ENCODE measurements around the gene RAD54L2. TPM values are rescaled to one million over a fixed set of nuclear protein-coding genes. Genes with fewer than 3 reads are reported as not detected.
A peak's percentile ranks its signal among the peaks of the same experiment; 100 is the strongest.
"Not testable (repeated sequence)": the region's sequence is repeated elsewhere in the genome, so short reads cannot be mapped to it uniquely, and the experiment has no call there.

The RAD54L2 gene
- total and polyA plus RNA-seq, 4 donors: 16.5 to 19.3 (median 18.2) TPM

- H3K4me3 ChIP-seq (ENCODE audit: low read depth, low read length); H3K27me3 ChIP-seq (ENCODE audit: control insufficient read depth, insufficient read depth, low read length); H3K27ac ChIP-seq (ENCODE audit: low read depth, low read length); DNase-seq (ENCODE audit: low read depth in 4 of 6, low spot score in 6 of 6); H3K9me3 ChIP-seq (ENCODE audit: control insufficient read depth, insufficient read depth, low read length): not testable (repeated sequence)
- 98% methylated on average over 7 of the region's 11 CpGs for WGBS (ENCODE audit: insufficient coverage)
- peaks cover 10% of the 10 kb centered on the region for H3K4me1 ChIP-seq (ENCODE audit: control insufficient read depth, insufficient read depth, low read length)
- peaks cover 11% of the 10 kb centered on the region for H3K36me3 ChIP-seq (ENCODE audit: control insufficient read depth, insufficient read depth, low read length)
Measured at GRCh38 chr3:51542596-51542995, 4.1 kb downstream of the RAD54L2 start.

DNA sequence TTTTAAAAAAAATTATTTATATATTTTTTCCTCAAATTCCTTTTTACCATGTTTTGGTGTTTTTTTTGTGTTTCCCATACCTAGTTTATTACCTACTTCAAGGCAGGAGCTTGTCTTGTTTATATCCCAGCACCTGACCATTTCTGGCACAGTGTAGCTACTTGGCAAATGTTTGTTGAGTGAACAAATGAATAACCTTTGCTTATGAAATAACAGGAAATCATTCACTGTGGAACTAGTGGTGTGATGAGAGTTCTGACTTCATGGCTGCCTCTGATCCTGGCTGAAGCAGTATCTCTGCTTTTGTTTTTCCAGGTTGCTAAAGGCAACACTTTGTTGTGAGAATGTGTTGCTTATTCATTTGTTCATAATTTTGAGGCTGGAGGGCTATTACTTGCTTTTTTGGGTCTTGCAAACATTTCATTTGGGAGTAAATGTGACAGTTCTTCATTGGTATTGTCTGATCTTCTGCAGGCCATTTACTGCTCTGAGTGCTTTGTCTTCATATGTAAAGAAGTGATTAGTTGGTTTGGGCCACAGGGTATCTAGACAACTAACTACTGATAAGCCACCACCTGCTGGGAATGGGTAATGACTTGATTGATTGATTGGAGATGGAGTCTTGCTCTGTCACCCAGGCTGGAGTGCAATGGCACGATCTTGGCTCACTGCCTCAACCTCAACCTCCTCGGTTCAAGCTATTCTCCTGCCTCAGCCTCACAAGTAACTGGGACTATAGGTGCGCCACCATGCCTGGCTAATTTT lies 5.7 kb downstream of the RAD54L2 start:
- H3K36me3 ChIP-seq (ENCODE audit: control insufficient read depth, insufficient read depth, low read length): peaks cover 21% of the 10 kb centered on the region
- WGBS (ENCODE audit: insufficient coverage): 93% methylated on average over 2 of the region's 3 CpGs
- peaks cover 4% of the 10 kb centered on the region for H3K4me1 ChIP-seq (ENCODE audit: control insufficient read depth, insufficient read depth, low read length)
- H3K4me3 ChIP-seq (ENCODE audit: low read depth, low read length): no peak overlapping the region
- H3K9me3 ChIP-seq (ENCODE audit: control insufficient read depth, insufficient read depth, low read length): no peaks in the 10 kb centered on the region
- DNase-seq (ENCODE audit: low read depth in 4 of 6, low spot score in 6 of 6): no peak
- H3K27me3 ChIP-seq (ENCODE audit: control insufficient read depth, insufficient read depth, low read length): no peaks in the 10 kb centered on the region
- no peak overlapping the region for H3K27ac ChIP-seq (ENCODE audit: low read depth, low read length)

GRCh38 chr3:51547274-51547673 lies 8.8 kb downstream of the RAD54L2 start:
- H3K36me3 ChIP-seq (ENCODE audit: control insufficient read depth, insufficient read depth, low read length): peaks cover 41% of the 10 kb centered on the region
- WGBS (ENCODE audit: insufficient coverage): no CpG with 5 or more reads among the region's 6 CpGs
- H3K4me1 ChIP-seq (ENCODE audit: control insufficient read depth, insufficient read depth, low read length): no peaks in the 10 kb centered on the region
- no peak for DNase-seq (ENCODE audit: low read depth in 4 of 6, low spot score in 6 of 6)
- H3K9me3 ChIP-seq (ENCODE audit: control insufficient read depth, insufficient read depth, low read length): no peaks in the 10 kb centered on the region
- H3K27me3 ChIP-seq (ENCODE audit: control insufficient read depth, insufficient read depth, low read length): no peaks in the 10 kb centered on the region
- no peak overlapping the region for H3K4me3 ChIP-seq (ENCODE audit: low read depth, low read length)
- H3K27ac ChIP-seq (ENCODE audit: low read depth, low read length): no peak overlapping the region

GRCh38 chr3:51549311-51549710 lies 10.8 kb downstream of the RAD54L2 start:
- Histone ChIP-seq H3K27me3 (ENCODE audit: control insufficient read depth, insufficient read depth, low read length) (no peaks in the 10 kb centered on the region), H3K4me1 (ENCODE audit: control insufficient read depth, insufficient read depth, low read length) (no peaks in the 10 kb centered on the region), H3K9me3 (ENCODE audit: control insufficient read depth, insufficient read depth, low read length) (no peaks in the 10 kb centered on the region), H3K36me3 (ENCODE audit: control insufficient read depth, insufficient read depth, low read length) (peaks cover 45% of the 10 kb centered on the region), H3K27ac (ENCODE audit: low read depth, low read length) (no peak overlapping the region), H3K4me3 (ENCODE audit: low read depth, low read length) (no peak overlapping the region)
- WGBS (ENCODE audit: insufficient coverage): 100% methylated on average over 6 of the region's 10 CpGs
- no peak for DNase-seq (ENCODE audit: low read depth in 4 of 6, low spot score in 6 of 6)

GRCh38 chr3:51550080-51550819 lies 11.7 kb downstream of the RAD54L2 start:
- Histone ChIP-seq H3K27ac (ENCODE audit: low read depth, low read length) (no peak overlapping the region), H3K9me3 (ENCODE audit: control insufficient read depth, insufficient read depth, low read length) (no peaks in the 10 kb centered on the region), H3K4me3 (ENCODE audit: low read depth, low read length) (no peak overlapping the region), H3K27me3 (ENCODE audit: control insufficient read depth, insufficient read depth, low read length) (no peaks in the 10 kb centered on the region), H3K4me1 (ENCODE audit: control insufficient read depth, insufficient read depth, low read length) (no peaks in the 10 kb centered on the region), H3K36me3 (ENCODE audit: control insufficient read depth, insufficient read depth, low read length) (peaks cover 51% of the 10 kb centered on the region)
- 92% methylated on average over 5 of the region's 8 CpGs for WGBS (ENCODE audit: insufficient coverage)
- no peak for DNase-seq (ENCODE audit: low read depth in 4 of 6, low spot score in 6 of 6)

- Histone ChIP-seq H3K4me3 (ENCODE audit: low read depth, low read length) (no peak overlapping the region), H3K4me1 (ENCODE audit: control insufficient read depth, insufficient read depth, low read length) (no peaks in the 10 kb centered on the region), H3K27me3 (ENCODE audit: control insufficient read depth, insufficient read depth, low read length) (no peaks in the 10 kb centered on the region), H3K27ac (ENCODE audit: low read depth, low read length) (no peak overlapping the region), H3K9me3 (ENCODE audit: control insufficient read depth, insufficient read depth, low read length) (no peaks in the 10 kb centered on the region), H3K36me3 (ENCODE audit: control insufficient read depth, insufficient read depth, low read length) (peaks cover 21% of the 10 kb centered on the region)
- 93% methylated on average over 2 of the region's 5 CpGs for WGBS (ENCODE audit: insufficient coverage)
- no peak for DNase-seq (ENCODE audit: low read depth in 4 of 6, low spot score in 6 of 6)
Measured at GRCh38 chr3:51557993-51558392, 19.5 kb downstream of the RAD54L2 start.

DNA sequence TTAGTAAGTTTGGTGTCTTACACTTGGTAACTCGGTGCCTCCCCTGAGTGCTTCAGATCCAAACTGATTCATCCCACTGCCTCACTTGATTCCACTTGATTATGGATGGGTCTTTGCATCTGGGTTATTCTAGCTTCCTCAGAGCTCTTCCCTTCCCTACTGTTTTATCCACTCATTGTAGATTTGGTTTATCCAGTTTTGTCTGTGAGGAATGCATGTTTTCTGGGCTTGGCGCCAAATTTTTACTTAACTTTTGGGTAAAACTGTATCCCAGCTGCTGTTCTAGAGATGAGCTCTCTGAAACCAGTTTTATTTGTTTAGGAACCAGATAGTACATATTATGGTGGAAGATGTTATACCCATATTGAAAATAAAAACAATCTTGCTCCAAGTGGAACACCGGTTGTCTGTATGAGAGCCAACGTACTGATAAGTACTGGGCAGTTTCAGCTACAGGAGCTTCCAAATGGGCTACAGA lies 20.9 kb downstream of the RAD54L2 start:
- DNase-seq (ENCODE audit: low read depth in 4 of 6, low spot score in 6 of 6): peak in 3 of 6 donors; percentile 37 to 90 (median 74)
- no peaks in the 10 kb centered on the region for H3K4me1 ChIP-seq (ENCODE audit: control insufficient read depth, insufficient read depth, low read length)
- no peak overlapping the region for H3K4me3 ChIP-seq (ENCODE audit: low read depth, low read length)
- H3K9me3 ChIP-seq (ENCODE audit: control insufficient read depth, insufficient read depth, low read length): no peaks in the 10 kb centered on the region
- WGBS (ENCODE audit: insufficient coverage): 25% methylated on average over 2 of the region's 4 CpGs
- H3K27me3 ChIP-seq (ENCODE audit: control insufficient read depth, insufficient read depth, low read length): no peaks in the 10 kb centered on the region
- H3K36me3 ChIP-seq (ENCODE audit: control insufficient read depth, insufficient read depth, low read length): peaks cover 17% of the 10 kb centered on the region
- H3K27ac ChIP-seq (ENCODE audit: low read depth, low read length): no peak overlapping the region

DNA sequence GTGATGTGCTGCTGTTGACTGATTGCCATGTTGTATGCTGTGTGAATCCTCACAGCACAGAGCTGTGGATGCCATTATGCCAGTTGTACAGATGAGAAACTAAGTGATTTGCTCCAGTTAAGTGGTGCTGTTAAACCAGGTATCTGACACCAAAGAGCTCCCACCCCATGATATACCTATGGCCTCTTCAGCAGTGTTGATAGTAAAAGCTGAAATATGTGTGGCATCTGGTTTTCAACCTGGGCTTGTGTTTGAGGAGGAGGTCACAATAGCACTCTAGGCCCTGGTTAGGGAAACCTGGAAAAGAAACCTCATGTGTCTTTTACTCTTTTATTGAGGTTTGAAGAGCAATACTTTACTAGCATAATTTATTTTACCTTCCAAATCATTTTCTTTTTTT lies 21.4 kb downstream of the RAD54L2 start:
- Histone ChIP-seq H3K9me3 (ENCODE audit: control insufficient read depth, insufficient read depth, low read length) (no peaks in the 10 kb centered on the region), H3K4me1 (ENCODE audit: control insufficient read depth, insufficient read depth, low read length) (no peaks in the 10 kb centered on the region), H3K36me3 (ENCODE audit: control insufficient read depth, insufficient read depth, low read length) (peaks cover 14% of the 10 kb centered on the region), H3K27ac (ENCODE audit: low read depth, low read length) (no peak overlapping the region), H3K27me3 (ENCODE audit: control insufficient read depth, insufficient read depth, low read length) (no peaks in the 10 kb centered on the region), H3K4me3 (ENCODE audit: low read depth, low read length) (no peak overlapping the region)
- no peak for DNase-seq (ENCODE audit: low read depth in 4 of 6, low spot score in 6 of 6)

DNA sequence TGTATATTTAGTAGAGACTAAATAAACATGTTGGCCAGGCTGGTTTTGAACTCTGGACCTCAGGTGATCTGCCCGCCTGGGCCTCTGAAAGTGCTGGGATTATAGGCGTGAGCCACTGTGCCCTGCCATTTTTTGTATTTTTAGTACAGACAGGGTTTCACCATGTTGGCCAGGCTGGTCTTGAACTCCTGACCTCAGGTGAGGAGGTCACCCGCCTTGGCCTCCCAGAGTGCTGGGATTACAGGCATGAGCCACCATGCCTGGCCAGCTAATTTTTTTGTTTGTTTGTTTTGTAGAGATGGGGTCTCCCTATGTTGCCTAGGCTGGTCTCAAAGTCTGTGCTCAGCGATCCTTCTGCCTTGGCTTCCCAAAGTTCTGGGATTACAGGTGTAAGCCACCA lies 23.9 kb downstream of the RAD54L2 start:
- H3K27ac ChIP-seq (ENCODE audit: low read depth, low read length); H3K9me3 ChIP-seq (ENCODE audit: control insufficient read depth, insufficient read depth, low read length); H3K36me3 ChIP-seq (ENCODE audit: control insufficient read depth, insufficient read depth, low read length); H3K4me3 ChIP-seq (ENCODE audit: low read depth, low read length); H3K4me1 ChIP-seq (ENCODE audit: control insufficient read depth, insufficient read depth, low read length); DNase-seq (ENCODE audit: low read depth in 4 of 6, low spot score in 6 of 6); H3K27me3 ChIP-seq (ENCODE audit: control insufficient read depth, insufficient read depth, low read length): not testable (repeated sequence)
- 100% methylated on average over 3 of the region's 4 CpGs for WGBS (ENCODE audit: insufficient coverage)

- DNase-seq (ENCODE audit: low read depth in 4 of 6, low spot score in 6 of 6): no peak
- WGBS (ENCODE audit: insufficient coverage): 80% methylated on average over 1 of the region's 2 CpGs
Measured at GRCh38 chr3:51568036-51568435, 29.5 kb downstream of the RAD54L2 start.

More at GRCh38 chr3:51568036-51568435, 29.5 kb downstream of the RAD54L2 start:
- Histone ChIP-seq H3K4me3 (ENCODE audit: low read depth, low read length) (no peak overlapping the region), H3K27me3 (ENCODE audit: control insufficient read depth, insufficient read depth, low read length) (no peaks in the 10 kb centered on the region), H3K9me3 (ENCODE audit: control insufficient read depth, insufficient read depth, low read length) (no peaks in the 10 kb centered on the region), H3K36me3 (ENCODE audit: control insufficient read depth, insufficient read depth, low read length) (peaks cover 7% of the 10 kb centered on the region), H3K4me1 (ENCODE audit: control insufficient read depth, insufficient read depth, low read length) (no peaks in the 10 kb centered on the region), H3K27ac (ENCODE audit: low read depth, low read length) (no peak overlapping the region)
